Stomach (tissue), 9 donors: ENCODE results near the gene GABBR1. TPM values are rescaled to one million over a fixed set of nuclear protein-coding genes. Genes with fewer than 3 reads are reported as not detected.

Source experiments
- DNase-seq, 2 donors: peaks; one replicate each; pipeline versions ENCODE4 v3.0.0 to v3.0.0-alpha.2; 2013 to 2019
- H3K27ac ChIP-seq, 5 donors: fragments of 200-600 bp in 4 of 5; sonication (generic) in 4 of 5; one replicate each; pipeline ENCODE4 v1.5.1; 2013 to 2019; ENCODE audit warnings: mild to moderate bottlenecking in 1 of 5, moderate library complexity in 1 of 5
- H3K27me3 ChIP-seq, 3 donors: fragments of 200-600 bp; sonication (generic); one replicate each; pipeline ENCODE4 v1.5.1; 2017 to 2019; ENCODE audit warnings: mixed run types in 1 of 3
- H3K36me3 ChIP-seq, 4 donors: fragments of 200-600 bp; sonication (generic); 1 replicate in 3 of 4; 2 replicates in 1 of 4; pipeline ENCODE4 v1.5.1; 2016 to 2019
- H3K4me1 ChIP-seq, 4 donors: fragments of 200-600 bp; sonication (generic); one replicate each; pipeline ENCODE4 v1.5.1; 2016 to 2019
- H3K4me3 ChIP-seq, 4 donors: fragments of 200-600 bp; sonication (generic) in 3 of 4; one replicate each; pipeline ENCODE4 v1.5.1; 2016 to 2019; ENCODE audit warnings: mild to moderate bottlenecking in 1 of 4
- H3K9me3 ChIP-seq, 4 donors: fragments of 200-600 bp; sonication (generic); one replicate each; pipeline ENCODE4 v1.5.1; 2016 to 2019
- EP300 ChIP-seq: sonication (generic); formaldehyde crosslinking; IDR thresholded peaks from one replicate; pipeline ENCODE4 v1.6.1; 2017; ENCODE audit warnings: antibody characterized with exemption
- POLR2A ChIP-seq, 4 donors: fragments of 450-650 bp; IDR thresholded peaks; one replicate each; pipeline ENCODE4 v1.6.1; 2016; ENCODE audit warnings: antibody characterized with exemption in 4 of 4, control low read depth in 2 of 4, mild to moderate bottlenecking in 1 of 4, moderate library complexity in 1 of 4
- POLR2AphosphoS5 ChIP-seq, 3 donors: sonication (generic); formaldehyde crosslinking; IDR thresholded peaks; one replicate each; pipeline ENCODE4 v1.6.1; 2016; ENCODE audit warnings: antibody characterized with exemption in 3 of 3
- WGBS, 5 donors: extraction: QIAGEN DNeasy Blood & Tissue Kit in 3 of 5; methylation state at CpG; one replicate each; pipeline versions ENCODE4 v1.1.5 to v1.1.7; 2013 to 2018; 5-methylcytosine and 5-hydroxymethylcytosine counted together
- intact Hi-C: fragments of 100-400 bp; cut with DNase I; formaldehyde crosslinking; loops from one replicate; pipeline ENCODE4 v1.15.1; 2023; ENCODE audit warnings: low total_unique reads
- polyA plus RNA-seq, 3 donors: library from polyadenylated mRNA; stranded (reverse); fragments of 200-250 nt; gene quantifications; one replicate each; pipeline ENCODE4 v1.2.3, GENCODE V29; 2013
- total RNA-seq, 5 donors: library from RNA; depleted of rRNA; stranded (reverse); fragments of >200 nt; gene quantifications; one replicate each; pipeline versions ENCODE4 v1.1.0 to v1.2.3, GENCODE V29; 2014 to 2016
- TF ChIP-seq, protein P1 (sequence below), 7 experiments: fragments of 450-650 bp in 4 of 7; fragments of 200-600 bp in 3 of 7; sonication (generic) in 3 of 7; IDR thresholded peaks; one replicate each; pipeline ENCODE4 v1.5.1; 2016 to 2019; ENCODE audit warnings: antibody characterized with exemption in 7 of 7, control low read depth in 2 of 7, mild to moderate bottlenecking in 1 of 7
- donor health status: healthy with polysubstance abuse.
- donor health status: Bipolar disorder and iron deficiency.
- donor health status: healthy.

The GABBR1 gene
- total and polyA plus RNA-seq, 8 donors: 4.5 to 101 (median 29.8) TPM

DNA sequence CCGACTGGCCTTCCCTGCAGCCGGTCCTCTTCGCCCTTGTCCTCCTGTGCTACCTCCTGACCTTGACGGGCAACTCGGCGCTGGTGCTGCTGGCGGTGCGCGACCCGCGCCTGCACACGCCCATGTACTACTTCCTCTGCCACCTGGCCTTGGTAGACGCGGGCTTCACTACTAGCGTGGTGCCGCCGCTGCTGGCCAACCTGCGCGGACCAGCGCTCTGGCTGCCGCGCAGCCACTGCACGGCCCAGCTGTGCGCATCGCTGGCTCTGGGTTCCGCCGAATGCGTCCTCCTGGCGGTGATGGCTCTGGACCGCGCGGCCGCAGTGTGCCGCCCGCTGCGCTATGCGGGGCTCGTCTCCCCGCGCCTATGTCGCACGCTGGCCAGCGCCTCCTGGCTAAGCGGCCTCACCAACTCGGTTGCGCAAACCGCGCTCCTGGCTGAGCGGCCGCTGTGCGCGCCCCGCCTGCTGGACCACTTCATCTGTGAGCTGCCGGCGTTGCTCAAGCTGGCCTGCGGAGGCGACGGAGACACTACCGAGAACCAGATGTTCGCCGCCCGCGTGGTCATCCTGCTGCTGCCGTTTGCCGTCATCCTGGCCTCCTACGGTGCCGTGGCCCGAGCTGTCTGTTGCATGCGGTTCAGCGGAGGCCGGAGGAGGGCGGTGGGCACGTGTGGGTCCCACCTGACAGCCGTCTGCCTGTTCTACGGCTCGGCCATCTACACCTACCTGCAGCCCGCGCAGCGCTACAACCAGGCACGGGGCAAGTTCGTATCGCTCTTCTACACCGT is 79.5 kb downstream of the GABBR1 start:
- H3K4me3 ChIP-seq: peak overlapping the region; percentile 39 to 52 (median 45)
- TF ChIP-seq POLR2AphosphoS5 (IDR thresholded peaks at IDR 0.05) (peak in 1 of 3 donors; percentile 40), POLR2A (IDR thresholded peaks at IDR 0.05) (no peak)
- H3K27me3 ChIP-seq: peaks cover 3 to 60% (median 32%) of the 10 kb centered on the region in 3 donors
- intact Hi-C loops: no loop called here
- no peaks in the 10 kb centered on the region for H3K36me3 ChIP-seq
- peaks cover 12 to 17% (median 15%) of the 10 kb centered on the region in 4 donors for H3K4me1 ChIP-seq
- peak; percentile 45 to 81 for DNase-seq
- H3K9me3 ChIP-seq: no peaks in the 10 kb centered on the region
- H3K27ac ChIP-seq: peak overlapping the region in 3 of 5 donors; percentile 21 to 55 (median 54)
- WGBS, 5 donors: 4 to 6% (median 5%) methylated on average over 63 to 83 of the region's 83 CpGs

DNA sequence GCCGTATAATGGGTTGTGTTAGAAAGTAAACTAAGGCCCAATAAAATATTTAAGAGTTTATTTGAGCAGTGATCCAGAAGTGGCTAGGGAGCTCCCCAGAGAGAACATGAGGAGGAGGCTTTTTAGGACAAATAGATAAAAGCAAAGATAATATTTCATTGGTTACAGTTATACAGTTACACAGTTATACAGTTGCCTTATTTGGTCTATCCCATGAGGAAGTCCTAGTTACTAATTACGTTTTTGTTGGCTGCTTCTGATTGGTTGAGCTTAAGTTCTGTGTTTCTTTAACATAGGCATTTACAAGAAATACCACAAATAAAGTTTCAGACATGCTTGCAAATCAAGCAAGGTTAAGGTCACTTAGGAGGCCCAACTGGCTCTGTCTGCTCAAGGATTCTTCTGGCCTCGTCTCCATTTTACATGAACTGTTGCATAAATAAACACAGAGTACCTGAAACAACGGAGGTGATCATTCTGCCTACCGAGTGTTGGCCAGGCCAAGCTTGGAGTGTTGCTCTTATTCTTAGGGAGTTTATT is 80.4 kb downstream of the GABBR1 start:
- intact Hi-C loops: no loop called here
- no peaks in the 10 kb centered on the region for H3K36me3 ChIP-seq
- DNase-seq: peak in 1 of 2 donors; percentile 84
- H3K27me3 ChIP-seq: peaks cover 3 to 60% (median 32%) of the 10 kb centered on the region in 3 donors
- H3K4me3 ChIP-seq: peak overlapping the region; percentile 39 to 52 (median 45)
- WGBS, 5 donors: 23 to 29% (median 28%) methylated on average over 5 of the region's 5 CpGs
- H3K9me3 ChIP-seq: no peaks in the 10 kb centered on the region
- peaks cover 12 to 17% (median 15%) of the 10 kb centered on the region in 4 donors for H3K4me1 ChIP-seq
- TF ChIP-seq EP300: no peak
- TF ChIP-seq POLR2AphosphoS5 (IDR thresholded peaks at IDR 0.05): no peak
- TF ChIP-seq, protein P1, sequence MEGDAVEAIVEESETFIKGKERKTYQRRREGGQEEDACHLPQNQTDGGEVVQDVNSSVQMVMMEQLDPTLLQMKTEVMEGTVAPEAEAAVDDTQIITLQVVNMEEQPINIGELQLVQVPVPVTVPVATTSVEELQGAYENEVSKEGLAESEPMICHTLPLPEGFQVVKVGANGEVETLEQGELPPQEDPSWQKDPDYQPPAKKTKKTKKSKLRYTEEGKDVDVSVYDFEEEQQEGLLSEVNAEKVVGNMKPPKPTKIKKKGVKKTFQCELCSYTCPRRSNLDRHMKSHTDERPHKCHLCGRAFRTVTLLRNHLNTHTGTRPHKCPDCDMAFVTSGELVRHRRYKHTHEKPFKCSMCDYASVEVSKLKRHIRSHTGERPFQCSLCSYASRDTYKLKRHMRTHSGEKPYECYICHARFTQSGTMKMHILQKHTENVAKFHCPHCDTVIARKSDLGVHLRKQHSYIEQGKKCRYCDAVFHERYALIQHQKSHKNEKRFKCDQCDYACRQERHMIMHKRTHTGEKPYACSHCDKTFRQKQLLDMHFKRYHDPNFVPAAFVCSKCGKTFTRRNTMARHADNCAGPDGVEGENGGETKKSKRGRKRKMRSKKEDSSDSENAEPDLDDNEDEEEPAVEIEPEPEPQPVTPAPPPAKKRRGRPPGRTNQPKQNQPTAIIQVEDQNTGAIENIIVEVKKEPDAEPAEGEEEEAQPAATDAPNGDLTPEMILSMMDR (IDR thresholded peaks at IDR 0.05): no peak
- peak overlapping the region in 2 of 5 donors; percentile 54 to 55 for H3K27ac ChIP-seq

DNA sequence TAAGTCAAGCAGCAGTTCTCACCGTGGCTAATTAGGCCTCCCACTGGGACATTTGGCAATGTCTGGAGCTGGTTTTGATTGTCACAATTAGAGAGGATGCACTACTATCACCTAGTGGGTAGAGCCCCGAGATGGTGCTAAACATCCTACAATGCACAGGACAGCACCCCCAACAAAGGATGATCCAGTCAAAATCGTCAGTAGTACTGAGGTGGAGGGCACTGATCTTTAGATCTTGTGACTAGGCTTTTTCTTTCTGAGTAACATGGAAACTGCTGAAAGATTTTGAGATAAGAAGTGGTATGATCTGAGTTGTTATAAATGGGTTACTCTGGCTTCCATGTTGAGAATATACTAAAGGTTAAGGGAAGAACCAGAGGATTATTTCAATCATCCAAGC is 85.4 kb downstream of the GABBR1 start:
- Histone ChIP-seq H3K4me3 (no peak overlapping the region), H3K36me3 (no peaks in the 10 kb centered on the region), H3K9me3 (no peaks in the 10 kb centered on the region), H3K27me3 (peaks cover 0 to 22% (median 0%) of the 10 kb centered on the region in 3 donors), H3K4me1 (peaks cover 0 to under 1% (median under 1%) of the 10 kb centered on the region in 4 donors), H3K27ac (no peak overlapping the region)
- intact Hi-C loops: no loop called here
- no peak for TF ChIP-seq POLR2AphosphoS5 (IDR thresholded peaks at IDR 0.05)
- no peak for TF ChIP-seq POLR2A (IDR thresholded peaks at IDR 0.05)
- TF ChIP-seq, protein P1 (IDR thresholded peaks at IDR 0.05): no peak
- TF ChIP-seq EP300: no peak
- DNase-seq: no peak
- 28 to 47% (median 33%) methylated on average over 3 of the region's 3 CpGs for WGBS, 5 donors

DNA sequence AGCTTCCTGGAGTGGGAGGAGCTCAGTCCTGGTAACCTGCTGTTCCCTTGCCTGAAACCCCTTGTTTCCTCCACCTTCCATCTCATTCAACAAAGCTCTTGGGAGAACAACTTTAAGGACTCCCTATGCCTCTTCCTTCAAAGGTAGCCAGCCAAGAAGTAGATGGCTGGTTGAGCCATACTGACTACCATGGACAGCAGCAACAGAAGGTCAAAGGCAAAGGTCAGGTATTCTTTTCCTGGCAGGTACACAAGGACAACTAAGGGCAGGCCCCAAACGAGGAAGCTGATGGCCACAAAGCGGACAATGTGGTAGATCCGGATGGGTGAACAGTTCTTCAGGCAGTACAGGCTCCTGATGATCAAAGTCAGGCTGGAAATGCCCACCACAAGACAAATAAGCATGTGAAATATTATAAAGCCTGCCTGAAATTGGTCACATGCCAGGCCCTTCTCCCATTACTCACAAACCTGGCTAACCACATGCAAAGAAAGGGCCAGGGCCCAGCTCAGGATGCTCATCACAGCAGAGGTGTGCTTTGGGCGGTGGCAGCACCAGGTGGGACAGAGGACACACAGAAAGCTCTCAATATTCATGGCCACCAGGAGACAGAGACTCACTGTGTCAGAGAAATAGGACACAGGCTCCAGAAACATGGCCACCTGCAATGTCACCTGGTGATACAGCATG is 95.1 kb downstream of the GABBR1 start:
- Histone ChIP-seq H3K4me1 (no peaks in the 10 kb centered on the region), H3K27me3 (peaks cover 0 to 10% (median 0%) of the 10 kb centered on the region in 3 donors), H3K4me3 (no peak overlapping the region), H3K27ac (no peak overlapping the region), H3K9me3 (no peaks in the 10 kb centered on the region), H3K36me3 (no peaks in the 10 kb centered on the region)
- WGBS, 5 donors: 72 to 81% (median 75%) methylated on average over 4 of the region's 4 CpGs
- intact Hi-C loops: no loop called here
- TF ChIP-seq POLR2A (IDR thresholded peaks at IDR 0.05) (no peak), POLR2AphosphoS5 (IDR thresholded peaks at IDR 0.05) (no peak), EP300 (no peak)
- TF ChIP-seq, protein P1 (IDR thresholded peaks at IDR 0.05): no peak
- DNase-seq: no peak
